CD4-positive, alpha-beta T cell treated with Interleukin-17A for 1 hour (primary cell): Measurements from ENCODE around the gene LRRIQ3.
A peak's percentile ranks its signal among the peaks of the same experiment; 100 is the strongest.

Source experiments
- DNase-seq: peaks from one replicate; pipeline ENCODE4 v3.0.0-alpha.2; 2020

The LRRIQ3 gene

DNA sequence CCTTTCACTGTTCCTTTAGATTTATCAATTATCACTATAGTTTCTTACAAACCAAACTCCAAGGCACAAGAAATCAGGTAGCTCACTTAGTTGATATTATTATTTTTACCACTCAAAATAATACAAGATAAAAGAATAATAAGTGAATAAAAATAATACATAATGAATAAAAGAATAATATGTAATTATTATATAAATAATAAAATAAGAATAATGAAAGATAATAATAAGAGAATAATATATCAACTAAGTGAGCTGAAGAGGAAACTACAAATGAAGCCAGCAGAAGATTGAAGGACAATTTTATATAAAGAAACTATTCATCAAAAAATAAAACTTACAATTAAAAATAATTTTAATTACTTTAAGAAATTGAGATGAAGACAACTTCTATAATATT is 90.6 kb downstream of the LRRIQ3 start:
- no peak for DNase-seq

DNA sequence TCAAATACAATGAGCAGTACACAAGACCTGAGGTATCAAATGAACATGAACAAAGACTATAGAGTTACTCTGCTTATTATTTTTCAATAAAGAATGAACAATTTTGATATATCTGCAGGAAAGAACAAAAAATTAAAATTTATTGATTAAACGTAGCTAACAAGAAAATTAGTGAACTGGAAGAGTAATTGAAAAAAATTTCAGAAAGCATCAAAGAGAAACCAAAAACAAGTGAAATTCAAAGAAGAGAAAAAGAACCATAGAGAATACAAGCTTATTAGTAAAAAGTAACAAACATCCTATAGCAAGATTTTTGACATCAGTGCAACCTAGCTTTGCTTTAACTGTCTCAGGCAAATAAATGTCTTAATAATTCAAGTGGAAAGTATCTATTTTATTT is 106.6 kb downstream of the LRRIQ3 start:
- DNase-seq, result no peak

DNA sequence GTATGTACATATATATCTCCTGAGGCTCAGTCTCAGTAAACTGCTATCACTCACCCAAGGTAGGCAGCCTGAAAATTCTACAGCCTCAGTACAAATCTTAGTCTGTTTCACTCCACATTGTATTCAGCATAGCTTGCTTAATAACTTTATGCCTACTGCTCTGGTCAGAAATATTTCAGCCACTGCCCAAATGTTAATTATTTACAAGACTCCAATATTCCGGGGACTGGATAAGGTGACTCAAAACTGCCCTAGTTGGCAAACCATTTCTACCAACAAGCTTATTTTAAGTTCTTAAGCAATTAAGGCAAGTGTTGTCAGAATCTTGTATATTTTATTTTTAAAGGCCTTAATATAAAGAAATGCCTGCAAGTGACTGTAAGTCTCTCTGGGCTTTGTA is 114.8 kb downstream of the LRRIQ3 start:
- no peak for DNase-seq

DNA sequence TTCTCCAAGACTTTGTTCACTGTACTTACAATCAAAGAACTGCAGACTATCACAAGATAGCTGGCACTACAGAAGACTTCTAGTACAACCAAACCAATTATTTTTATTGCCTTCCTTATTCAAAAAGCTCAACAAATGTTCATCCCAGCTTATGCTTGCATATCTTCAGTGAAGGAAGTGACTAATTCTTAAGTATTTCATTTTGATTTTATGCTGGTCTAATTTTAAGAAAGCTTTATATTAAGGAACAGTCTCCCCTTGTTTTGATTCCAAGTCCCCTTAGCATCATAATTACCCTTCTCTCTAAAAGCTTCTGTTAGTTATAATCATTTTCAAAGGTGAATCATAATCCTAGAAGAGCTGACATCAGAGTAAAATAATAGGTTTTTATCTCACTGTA is 132.9 kb downstream of the LRRIQ3 start:
- DNase-seq, result no peak

DNA sequence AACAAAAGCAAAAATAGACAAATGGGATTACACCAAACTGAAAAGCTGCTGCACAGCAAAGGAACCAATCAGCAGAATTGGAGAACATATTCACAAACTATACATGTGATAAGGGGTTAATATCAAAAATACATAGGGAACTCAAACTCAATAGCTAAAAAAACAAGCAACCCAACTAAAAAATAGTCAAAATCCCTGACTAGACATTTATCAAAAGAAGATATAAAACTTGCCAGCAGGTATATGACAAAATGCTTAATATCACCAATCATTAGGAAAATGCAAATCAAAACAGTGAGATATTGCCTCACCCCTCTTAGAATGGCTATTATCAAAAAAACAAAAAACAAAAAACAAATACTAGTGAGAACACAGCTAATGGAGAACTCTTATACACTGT is 140.3 kb downstream of the LRRIQ3 start:
- no peak for DNase-seq

DNA sequence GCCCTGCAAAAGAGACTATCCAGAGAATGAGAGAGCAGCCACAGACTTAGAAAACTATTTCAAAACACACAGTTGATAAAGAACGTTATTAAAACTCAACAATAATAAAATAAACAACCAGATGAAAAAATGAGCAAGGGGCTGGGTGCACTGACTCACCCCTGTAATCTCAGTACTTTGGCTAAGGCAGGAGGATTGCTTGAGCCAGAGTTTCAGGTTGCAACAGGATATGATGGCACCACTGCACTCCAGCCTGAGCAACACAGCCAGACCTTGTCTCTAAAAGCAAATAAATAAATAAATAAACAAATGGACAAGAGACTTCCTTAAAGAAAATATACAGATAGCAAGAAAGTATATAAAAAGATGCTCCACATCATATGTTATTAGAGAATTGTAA is 144.6 kb downstream of the LRRIQ3 start:
- DNase-seq, result no peak

DNA sequence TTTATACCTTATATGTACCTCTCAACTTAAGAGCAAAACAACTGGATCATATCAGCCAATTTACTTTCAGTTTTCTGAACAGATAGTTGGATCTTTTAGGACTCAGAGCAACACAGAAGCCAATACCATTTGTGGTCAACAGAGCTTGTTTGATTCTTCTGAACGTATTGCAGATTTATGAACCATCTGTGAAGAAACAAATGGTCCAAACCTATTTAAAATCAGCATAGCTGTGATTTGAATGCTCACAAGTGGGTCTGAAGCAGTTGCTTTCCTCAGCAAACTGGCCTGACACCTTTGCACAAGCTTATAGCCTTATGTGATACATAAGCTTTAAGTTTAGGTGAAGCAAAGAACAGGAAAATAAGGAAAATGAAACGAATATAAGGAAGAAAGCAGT is 147.6 kb downstream of the LRRIQ3 start:
- DNase-seq, result no peak

DNA sequence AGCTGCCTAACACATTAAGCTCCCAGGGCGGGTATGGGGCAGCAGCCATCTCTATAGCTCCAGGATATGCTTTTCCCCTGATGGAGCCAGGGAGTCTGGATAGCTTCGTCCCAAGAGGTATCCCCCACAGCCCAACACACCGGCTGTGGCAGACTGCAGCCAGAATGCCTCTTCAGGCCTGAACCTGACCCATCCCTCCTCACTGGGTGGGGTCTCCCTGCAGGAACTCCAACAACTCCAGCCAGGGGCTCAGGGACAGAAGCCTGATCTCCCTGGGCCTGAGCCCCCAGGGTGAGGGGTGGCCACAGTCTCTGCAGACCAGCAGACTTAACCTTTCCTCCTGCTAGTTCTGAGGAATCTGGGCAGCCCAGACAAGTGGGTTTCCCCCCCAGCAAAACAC is 159.9 kb downstream of the LRRIQ3 start:
- DNase-seq, result no peak

DNA sequence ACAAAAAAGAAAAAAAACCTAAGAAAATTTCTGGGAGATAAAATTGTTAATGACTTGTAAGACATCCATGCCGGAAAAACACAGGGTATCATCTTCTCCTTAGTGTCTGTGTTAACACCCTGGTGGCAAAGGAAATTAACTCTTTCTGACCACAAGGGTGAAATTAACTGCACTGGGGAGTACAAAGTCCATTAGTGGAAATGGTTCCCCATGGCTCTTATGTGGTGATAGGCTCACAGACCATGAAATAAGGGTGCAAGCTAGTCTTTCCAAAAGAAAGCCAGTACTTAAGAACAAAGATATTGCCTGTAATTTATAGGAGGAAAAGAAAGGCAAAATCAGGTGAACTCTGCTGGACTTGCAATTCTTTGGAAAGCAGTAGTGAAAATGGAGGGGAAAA is 185.4 kb downstream of the LRRIQ3 start:
- no peak for DNase-seq

DNA sequence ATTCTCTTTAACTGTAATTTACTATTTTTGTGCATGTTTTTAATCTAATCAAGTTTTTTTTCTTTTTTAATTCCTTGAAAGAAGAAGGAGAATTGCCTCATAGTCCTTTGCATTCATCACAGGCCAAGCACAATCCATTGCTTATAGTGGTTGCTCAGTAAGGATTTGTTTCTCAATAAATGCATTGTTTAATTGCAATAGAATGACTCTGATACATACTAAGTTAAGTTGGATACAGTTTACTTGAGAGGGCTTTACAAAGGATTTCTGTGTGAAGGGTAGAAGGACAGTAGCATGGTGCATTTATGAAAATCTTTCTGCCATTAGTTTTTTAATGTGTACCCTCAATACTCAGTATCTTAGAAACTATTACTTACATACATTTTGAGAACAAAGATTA is 186.2 kb downstream of the LRRIQ3 start:
- DNase-seq, result no peak

DNA sequence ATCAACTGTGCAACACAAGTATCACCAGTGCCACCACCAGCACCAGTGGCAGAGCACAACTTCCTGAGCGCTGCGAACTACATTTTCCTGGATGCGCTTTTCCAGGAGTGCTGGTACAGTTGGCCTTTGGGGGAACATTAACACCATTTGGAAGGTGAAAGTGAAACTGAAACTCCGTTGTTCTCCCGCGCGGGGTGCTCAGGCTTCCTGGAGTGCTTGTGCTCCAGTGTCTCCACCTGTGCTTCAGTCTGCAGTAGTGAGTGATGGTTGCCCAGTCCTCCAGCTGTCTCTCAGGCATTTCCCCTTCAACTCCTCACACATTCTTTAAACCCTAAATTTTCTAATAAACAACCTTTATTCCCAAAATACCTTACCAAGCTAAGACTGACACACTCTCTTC is 187.8 kb downstream of the LRRIQ3 start:
- peak; percentile 21 for DNase-seq

DNA sequence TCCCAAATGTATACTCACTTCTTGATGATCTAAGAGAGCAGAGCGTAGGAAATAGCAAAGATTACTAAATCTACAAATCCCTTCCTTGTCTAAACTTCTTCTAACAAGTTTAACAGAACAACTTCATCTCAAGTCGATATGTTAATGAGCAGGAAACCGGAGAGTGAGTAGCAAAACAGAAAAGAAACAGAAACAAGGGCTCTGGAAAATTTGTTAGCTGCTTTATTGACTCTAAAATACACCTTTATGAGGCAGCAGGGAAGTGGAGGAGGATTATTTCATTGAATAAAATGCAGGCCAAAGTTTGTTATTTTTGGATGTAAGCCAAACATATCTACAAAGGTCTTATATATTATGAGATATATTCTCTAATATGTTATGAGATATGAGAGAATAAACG is 192.4 kb downstream of the LRRIQ3 start:
- DNase-seq, result no peak

DNA sequence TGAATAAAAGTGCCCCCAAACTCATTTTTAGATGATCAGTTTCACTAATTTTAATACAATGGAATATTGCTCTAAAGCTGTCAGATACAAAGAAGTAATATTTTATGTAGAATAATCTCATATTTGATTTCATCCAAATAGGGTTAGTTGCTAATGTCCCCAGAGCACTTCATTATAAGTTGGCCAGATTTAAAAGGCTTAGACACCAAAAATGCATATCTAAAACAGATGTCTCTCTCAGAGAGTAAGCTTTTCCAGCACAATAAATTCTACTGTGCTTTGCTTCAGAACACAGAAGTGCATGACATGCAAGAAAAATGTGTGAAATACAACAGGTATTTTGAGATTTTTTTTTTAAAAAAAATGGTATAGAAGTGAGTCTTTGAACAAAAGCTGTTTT is 194.2 kb downstream of the LRRIQ3 start:
- DNase-seq, result no peak

DNA sequence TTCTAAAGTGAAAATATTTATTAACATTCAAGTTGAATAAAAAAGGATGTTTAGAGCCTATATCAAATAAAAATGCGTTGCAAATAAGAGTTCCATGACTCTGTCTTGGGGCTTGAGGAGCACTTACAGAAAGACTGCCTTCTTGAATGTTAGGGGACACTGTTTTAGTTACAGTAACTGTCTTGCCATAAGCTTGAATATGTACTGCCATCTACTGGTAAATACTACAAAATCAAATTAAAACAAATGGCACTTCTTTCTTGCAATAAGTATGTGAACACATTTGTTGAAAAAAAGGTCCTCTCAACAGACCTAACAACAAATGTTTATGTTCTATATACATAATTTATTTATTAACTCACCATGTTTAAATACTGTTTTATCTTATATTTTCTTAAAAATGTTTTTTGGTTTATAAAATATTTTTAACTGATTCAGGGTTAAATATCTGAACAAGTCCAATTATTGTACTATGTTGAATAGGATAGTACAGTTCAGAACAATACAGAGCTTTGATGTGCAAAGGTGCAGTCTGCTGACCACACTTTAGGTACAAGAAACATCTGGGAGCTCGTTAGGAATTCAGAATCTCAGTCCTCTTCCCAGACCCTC is 199.5 kb downstream of the LRRIQ3 start:
- DNase-seq, result peak; percentile 14

DNA sequence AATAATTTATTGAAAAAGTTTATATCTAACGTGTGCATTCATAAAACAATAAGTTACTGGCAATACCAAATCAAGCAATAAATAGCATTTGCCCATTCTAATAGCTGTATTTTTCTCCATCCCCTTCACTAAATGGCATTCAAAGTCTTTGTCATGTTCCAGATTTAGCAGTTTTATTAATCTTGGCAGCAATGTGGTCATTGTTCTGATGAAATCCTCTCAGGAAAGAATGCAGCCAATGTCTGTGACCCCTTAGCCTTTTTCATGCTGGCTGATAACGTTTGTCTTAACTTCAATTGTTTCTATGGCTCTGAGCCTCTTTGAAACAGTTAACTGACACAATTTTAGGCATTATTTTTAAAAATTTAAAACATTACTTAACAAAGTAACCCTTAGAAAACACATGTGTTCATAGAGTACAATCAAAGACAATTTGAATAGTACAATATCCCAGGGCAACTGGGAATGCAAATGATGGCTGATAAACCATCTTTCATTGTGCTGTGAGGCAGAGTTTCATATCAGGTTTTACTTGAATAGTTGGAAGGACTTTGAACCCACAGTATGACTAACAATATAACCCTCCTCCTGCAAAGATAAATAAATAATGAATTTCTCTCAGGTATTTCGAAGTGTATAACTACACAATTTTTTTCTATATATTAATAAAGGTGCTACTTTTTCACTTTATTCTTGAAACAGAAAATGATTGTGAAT is 217.5 kb downstream of the LRRIQ3 start:
- no peak for DNase-seq

DNA sequence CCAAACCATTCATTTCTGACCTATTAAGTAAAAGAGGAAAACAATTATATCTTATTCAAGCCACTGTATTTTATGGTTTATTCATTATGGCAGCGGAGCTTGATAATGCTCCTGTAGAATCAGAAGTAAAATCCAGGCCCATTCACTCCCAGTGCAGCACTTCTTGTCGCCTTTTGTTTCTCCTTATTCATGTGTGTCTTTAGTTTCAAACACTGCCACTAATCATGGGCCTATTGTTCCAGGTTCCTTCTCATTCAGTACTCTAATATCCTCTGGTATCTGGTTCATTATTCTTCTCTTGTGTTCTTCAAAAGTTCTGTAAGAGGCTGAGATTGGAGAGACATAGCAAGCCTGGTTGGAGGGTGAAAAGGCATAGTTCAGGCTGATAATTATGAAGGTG is 218.3 kb downstream of the LRRIQ3 start:
- no peak for DNase-seq

DNA sequence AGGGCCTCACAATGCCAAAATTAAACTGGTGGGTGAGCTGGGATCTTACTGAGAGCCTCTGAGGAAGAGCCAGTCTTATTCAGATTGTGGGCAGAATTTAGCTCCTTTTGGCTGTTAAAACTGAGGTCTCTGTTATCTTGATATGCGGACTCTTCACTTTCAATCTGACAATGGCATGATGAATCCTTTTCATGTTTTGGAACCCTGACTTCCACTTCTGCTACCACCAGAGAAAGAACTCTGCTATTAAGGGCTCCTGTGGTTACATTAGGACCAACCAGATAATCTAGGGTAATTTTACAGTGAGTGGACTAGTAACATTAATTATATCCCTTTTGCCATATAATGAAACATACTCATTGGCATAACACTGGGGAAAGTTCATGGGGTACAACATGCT is 219.0 kb downstream of the LRRIQ3 start:
- DNase-seq, result no peak
